Heart left ventricle (tissue), 13 donors: Measurements from ENCODE around the gene GPR137.

Experiments
- CTCF ChIP-seq, 12 donors: fragments of 200-600 bp; sonication (generic) in 4 of 12; IDR thresholded peaks; one replicate each; pipeline versions ENCODE4 v1.5.0 to v1.8.0; 2018 to 2022; ENCODE audit warnings: antibody characterized with exemption in 12 of 12, mild to moderate bottlenecking in 5 of 12
- POLR2A ChIP-seq, 2 donors: fragments of 450-650 bp; IDR thresholded peaks; one replicate each; pipeline ENCODE4 v1.6.1; 2017; ENCODE audit warnings: antibody characterized with exemption in 2 of 2, mild to moderate bottlenecking in 2 of 2, moderate library complexity in 2 of 2
- donor health status: ischemic (EF 13 %, LVEDD 7.1; RV severe dilation, severe dysfunction).
- donor health status: DM: no; HTN: yes; CAD: no.
- donor health status: DM: no; HTN: no; CAD: no.
- donor health status: ischemic (EF 25% LVEDD 6.9; RV normal size, moderate dysfunction).
- donor health status: ischemic (EF 25% LVEDD 5.7; RV mildly dilated, moderate dysfunction).
- donor health status: ischemic (EF 35%, LVEDD 5.7; RV mildly dilated, moderate dysfunction).
- donor health status: nonischemic (EF 11% LVEDD 7.7; RV severe dilation, severe dysfunction).
- donor health status: DM: yes; HTN: yes; CAD: no.
- donor health status: PGD.
- donor health status: ischemic (EF 29% LVEDD 5.4; RV normal size, mild dysfunction).
- donor health status: nonischemic (EF 23%, LVEDD 6.1; RV moderate dilation, normal function).

GRCh38 chr11:64278576-64279190 lies 7.0 kb upstream of the GPR137 start:
- TF ChIP-seq CTCF (IDR thresholded peaks at IDR 0.05) (no peak), POLR2A (IDR thresholded peaks at IDR 0.05) (no peak)
